AG20443 (cell line): ENCODE data around the gene NELFE.
"Not testable (repeated sequence)": the region's sequence is repeated elsewhere in the genome, so short reads cannot be mapped to it uniquely, and the experiment has no call there.

ENCODE experiments used
- DNase-seq: peaks from one replicate; pipeline ENCODE4 v3.0.0; 2012; ENCODE audit warnings: low spot score, mixed read lengths

Gene NELFE

DNA sequence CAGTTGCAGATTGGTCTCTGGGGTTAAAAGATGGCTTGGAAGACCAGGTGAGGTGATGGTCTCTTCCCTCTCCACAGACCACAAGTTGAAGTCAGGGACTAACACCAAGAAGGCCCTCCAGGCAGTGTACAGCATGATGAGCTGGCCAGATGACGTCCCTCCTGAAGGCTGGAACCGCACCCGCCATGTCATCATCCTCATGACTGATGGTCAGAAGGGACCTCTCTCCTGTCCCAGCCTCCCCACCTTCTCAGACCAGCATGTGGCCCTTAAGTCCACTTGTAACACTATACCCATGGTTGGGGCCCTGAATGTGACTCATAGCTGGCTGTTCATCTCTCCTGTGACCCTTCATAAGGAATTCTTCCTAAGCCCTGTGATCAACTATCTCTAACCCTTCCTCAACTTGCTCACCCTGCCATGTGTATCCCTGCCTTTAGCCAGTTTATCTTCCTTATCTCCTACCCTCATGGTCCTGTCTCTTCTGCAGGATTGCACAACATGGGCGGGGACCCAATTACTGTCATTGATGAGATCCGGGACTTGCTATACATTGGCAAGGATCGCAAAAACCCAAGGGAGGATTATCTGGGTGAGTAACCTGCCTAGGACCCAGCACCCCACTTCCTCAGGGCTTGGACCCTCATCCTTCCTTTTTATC, 9.9 kb downstream of the NELFE start:
- peak; percentile 36 for DNase-seq

DNA sequence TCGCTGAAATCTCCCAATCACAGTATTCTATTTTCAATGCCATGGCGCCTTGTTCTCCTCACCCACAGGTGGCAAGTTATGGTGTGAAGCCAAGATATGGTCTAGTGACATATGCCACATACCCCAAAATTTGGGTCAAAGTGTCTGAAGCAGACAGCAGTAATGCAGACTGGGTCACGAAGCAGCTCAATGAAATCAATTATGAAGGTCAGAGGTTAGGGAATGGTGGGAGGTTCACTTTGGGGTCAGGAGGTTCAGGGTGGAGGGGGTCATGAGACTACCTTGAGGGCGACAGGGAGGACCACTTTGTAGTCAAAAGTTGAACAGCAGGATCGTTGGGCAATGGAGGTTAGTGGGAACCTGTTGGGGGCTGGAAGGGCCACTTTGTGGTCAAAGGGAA, 10.5 kb downstream of the NELFE start:
- no peak for DNase-seq

DNA sequence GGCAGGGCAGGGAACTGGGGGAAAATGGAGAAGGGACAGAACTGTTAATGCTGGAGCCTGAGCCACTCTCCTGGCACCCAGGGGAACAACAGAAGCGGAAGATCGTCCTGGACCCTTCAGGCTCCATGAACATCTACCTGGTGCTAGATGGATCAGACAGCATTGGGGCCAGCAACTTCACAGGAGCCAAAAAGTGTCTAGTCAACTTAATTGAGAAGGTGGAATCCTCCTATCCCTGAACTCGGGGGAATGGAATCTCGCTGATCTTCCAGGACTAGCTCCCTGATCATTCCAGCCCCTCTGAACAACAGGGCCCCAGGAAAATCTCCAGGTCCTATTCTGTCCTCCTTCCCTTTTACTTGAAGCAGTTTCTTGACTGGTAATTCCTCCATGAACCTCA, 10.9 kb downstream of the NELFE start:
- DNase-seq = no peak

DNA sequence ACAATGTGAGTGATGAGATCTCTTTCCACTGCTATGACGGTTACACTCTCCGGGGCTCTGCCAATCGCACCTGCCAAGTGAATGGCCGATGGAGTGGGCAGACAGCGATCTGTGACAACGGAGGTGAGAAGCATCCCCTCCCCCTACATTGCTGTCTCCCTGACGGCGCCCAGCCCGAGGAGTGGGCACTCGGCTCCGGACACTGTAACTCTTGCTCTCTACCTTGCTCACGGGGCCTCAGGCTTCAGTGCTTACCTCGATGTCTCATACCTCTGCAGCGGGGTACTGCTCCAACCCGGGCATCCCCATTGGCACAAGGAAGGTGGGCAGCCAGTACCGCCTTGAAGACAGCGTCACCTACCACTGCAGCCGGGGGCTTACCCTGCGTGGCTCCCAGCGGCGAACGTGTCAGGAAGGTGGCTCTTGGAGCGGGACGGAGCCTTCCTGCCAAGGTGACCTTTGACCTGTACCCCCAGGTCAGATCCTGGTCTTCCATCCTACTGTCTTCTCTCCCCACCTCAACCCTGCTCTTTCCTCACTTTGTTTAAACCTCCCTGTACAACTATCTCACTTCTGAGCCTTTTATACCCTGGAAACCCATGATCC, 11.6 kb downstream of the NELFE start:
- no peak for DNase-seq

DNA sequence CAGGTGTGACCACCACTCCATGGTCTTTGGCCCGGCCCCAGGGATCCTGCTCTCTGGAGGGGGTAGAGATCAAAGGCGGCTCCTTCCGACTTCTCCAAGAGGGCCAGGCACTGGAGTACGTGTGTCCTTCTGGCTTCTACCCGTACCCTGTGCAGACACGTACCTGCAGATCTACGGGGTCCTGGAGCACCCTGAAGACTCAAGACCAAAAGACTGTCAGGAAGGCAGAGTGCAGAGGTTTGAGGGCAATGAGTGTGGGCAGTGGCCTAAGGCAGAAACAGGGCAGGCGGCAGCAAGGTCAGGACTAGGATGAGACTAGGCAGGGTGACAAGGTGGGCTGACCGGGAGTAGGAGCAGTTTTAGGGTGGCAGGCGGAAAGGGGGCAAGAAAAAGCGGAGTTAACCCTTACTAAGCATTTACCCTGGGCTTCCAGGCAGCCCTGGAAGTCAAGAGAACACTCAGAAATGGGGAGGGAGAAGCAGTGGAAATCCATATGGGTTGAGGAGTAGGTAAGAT, 12.3 kb downstream of the NELFE start:
- no peak for DNase-seq

DNA sequence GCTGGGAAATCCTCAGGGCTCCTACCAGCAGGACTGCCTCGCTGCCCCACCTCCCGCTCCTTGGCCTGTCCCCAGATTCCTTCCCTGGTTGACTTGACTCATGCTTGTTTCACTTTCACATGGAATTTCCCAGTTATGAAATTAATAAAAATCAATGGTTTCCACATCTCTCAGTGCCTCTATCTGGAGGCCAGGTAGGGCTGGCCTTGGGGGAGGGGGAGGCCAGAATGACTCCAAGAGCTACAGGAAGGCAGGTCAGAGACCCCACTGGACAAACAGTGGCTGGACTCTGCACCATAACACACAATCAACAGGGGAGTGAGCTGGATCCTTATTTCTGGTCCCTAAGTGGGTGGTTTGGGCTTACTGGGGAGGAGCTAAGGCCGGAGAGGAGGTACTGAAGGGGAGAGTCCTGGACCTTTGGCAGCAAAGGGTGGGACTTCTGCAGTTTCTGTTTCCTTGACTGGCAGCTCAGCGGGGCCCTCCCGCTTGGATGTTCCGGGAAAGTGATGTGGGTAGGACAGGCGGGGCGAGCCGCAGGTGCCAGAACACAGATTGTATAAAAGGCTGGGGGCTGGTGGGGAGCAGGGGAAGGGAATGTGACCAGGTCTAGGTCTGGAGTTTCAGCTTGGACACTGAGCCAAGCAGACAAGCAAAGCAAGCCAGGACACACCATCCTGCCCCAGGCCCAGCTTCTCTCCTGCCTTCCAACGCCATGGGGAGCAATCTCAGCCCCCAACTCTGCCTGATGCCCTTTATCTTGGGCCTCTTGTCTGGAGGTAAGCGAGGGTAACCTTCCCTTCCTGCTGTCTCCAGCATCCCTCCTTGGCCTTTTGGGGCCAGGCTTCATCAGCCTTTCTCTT, 13.0 kb downstream of the NELFE start, which contains the start of gene CFB:
Gene CFB (plus strand): TSS at position 589 of the 863 bp plus-strand sequence. CDS start 127 bp downstream, at position 716.
- peak; percentile 93 for DNase-seq

DNA sequence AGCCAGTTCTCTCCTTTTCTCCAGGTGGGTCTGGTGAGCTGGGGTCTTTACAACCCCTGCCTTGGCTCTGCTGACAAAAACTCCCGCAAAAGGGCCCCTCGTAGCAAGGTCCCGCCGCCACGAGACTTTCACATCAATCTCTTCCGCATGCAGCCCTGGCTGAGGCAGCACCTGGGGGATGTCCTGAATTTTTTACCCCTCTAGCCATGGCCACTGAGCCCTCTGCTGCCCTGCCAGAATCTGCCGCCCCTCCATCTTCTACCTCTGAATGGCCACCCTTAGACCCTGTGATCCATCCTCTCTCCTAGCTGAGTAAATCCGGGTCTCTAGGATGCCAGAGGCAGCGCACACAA, 13.6 kb downstream of the NELFE start:
- no peak for DNase-seq

DNA sequence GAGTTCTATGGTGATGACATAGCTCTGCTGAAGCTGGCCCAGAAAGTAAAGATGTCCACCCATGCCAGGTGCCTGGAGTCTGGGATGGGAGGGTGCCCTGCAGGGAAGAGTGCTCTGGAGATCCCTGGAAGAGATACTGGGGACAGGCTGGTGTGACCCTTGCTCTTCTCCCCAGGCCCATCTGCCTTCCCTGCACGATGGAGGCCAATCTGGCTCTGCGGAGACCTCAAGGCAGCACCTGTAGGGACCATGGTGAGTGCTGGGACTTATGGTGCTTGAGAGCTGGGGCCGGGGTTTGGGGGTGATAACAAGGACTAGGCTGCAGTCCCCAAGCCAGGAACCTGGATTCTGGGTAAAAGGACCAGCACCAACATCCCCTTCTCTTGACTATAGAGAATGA, 15.0 kb downstream of the NELFE start:
- DNase-seq = no peak

DNA sequence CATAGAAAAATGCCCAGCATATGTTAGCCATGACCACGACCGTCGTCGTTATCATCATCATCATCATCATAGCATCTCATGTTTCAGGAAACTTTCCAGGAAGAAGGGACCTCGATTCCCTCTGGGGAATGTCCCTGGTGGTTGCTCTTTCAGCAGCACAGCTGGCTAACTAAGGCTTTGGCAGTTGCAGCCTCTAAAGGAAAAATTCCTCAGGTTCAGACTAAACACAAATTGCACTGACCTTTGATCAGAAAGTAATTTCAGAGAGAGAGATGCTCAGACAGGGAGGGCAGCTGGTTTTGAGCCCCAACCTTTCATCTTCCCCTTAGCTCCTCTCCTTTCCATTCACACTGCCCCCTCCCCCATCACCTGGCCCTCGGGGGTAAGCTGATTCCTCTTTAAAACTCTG, 18.5 kb downstream of the NELFE start:
- DNase-seq = peak; percentile 25

DNA sequence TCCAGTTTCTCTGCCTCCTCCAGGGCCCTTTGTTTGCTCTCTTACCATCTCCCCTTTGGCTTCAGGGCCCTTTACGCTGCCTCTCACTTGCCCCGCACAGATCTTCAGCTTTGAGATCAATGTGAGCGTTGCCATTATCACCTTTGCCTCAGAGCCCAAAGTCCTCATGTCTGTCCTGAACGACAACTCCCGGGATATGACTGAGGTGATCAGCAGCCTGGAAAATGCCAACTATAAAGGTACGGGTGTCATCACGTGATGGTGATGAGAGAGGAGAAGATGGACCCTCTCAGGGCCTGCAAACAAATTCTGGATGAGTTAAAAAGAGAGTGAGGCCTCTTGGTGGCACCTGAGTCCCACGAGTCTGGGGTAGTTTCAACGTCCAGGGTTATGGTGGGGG, 22.9 kb downstream of the NELFE start:
- DNase-seq = no peak

DNA sequence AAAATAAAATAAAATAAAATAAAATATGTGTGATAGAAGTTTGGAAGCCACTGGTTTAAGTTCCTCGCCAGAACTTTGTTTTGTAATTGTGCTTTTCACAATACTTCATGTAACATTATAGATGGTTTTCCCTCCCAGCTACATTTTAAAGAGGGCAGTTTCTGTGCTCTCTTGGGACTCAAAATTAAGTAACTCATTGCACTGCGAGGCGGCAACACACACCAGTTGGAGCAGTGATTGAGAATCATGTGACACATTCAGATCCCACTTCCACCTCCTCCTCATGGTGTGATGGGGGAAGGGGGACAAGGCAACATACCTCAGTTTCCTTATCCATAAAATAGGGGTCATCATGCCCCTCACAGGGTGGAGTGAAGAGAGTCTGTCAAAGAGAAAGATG, 23.8 kb downstream of the NELFE start:
- no peak for DNase-seq

DNA sequence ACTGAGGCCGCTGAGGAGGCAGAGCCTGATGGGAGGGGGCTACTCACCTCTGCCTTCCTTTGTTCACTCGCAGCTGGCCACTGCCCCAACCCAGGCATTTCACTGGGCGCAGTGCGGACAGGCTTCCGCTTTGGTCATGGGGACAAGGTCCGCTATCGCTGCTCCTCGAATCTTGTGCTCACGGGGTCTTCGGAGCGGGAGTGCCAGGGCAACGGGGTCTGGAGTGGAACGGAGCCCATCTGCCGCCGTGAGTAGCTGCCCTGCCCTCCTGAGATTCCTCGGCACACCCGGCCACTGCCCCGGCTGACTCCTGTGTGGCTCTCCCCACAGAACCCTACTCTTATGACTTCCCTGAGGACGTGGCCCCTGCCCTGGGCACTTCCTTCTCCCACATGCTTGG, 25.2 kb downstream of the NELFE start:
- DNase-seq = no peak

DNA sequence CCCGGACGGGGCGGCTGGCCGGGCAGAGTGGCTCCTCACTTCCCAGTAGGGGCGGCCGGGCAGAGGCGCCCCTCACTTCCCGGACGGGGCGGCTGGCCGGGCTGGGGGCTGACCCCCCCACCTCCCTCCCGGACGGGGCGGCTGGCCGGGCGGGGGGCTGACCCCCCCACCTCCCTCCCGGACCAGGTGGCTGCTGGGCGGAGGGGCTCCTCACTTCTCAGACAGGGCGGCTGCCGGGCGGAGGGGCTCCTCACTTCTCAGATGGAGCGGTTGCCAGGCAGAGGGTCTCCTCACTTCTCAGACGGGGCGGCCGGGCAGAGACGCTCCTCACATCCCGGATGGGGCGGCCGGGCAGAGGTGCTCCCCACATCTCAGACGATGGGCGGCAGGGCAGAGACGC, 26.6 kb downstream of the NELFE start:
- not testable (repeated sequence) for DNase-seq

DNA sequence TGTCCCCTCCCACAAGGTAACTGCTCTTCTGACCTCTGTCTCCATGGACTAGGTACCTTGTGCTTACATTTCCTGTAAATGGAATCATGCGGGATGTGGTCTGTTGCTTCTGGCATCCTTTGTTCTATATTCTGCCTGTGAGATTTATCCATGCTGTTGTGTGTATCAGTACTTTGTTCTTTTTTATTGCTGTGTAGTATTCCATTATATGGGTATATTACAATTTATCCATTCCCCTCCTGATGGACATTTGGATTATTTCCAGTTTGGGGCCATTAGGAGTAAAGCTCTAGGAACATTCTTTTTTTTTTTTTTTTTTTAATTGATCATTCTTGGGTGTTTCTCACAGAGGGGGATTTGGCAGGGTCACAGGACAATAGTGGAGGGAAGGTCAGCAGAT, 27.8 kb downstream of the NELFE start:
- no peak for DNase-seq

DNA sequence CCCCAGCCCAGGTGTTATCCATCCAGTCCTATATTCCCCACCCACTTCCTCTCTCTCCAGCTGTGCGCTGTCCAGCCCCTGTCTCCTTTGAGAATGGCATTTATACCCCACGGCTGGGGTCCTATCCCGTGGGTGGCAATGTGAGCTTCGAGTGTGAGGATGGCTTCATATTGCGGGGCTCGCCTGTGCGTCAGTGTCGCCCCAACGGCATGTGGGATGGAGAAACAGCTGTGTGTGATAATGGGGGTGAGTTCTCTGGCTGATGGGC, 30.2 kb downstream of the NELFE start:
- DNase-seq = no peak

DNA sequence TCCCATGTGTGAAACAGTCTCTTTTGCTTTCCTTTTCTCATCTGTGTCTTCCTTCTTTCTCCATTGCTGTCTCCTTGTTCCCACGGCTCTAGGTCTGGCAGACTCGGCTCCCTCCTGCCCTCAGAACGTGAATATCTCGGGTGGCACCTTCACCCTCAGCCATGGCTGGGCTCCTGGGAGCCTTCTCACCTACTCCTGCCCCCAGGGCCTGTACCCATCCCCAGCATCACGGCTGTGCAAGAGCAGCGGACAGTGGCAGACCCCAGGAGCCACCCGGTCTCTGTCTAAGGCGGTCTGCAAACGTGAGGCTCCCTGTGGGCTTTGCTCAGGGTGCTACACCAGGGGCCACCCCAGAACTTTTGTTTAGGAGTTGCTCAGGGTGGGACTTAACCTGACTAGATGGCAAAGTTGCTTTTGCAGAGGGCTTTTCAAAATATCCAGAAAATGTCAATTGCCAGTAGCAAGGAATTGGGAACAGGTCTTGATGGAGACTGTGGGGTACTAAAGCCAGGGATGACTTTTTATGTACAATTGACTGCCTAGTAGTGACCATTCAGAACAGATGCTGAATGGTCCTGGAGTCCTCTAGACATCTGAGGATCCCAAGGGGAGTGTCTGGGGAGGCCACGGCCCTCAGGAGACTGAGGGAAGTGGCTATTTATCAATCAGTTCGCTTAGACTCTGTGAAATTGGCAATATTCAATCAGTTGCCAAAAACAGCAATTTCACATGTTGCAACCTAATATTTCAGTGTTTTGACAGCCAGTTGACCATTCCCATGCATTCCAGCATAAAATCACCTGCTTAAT, 30.7 kb downstream of the NELFE start:
- DNase-seq = no peak

DNA sequence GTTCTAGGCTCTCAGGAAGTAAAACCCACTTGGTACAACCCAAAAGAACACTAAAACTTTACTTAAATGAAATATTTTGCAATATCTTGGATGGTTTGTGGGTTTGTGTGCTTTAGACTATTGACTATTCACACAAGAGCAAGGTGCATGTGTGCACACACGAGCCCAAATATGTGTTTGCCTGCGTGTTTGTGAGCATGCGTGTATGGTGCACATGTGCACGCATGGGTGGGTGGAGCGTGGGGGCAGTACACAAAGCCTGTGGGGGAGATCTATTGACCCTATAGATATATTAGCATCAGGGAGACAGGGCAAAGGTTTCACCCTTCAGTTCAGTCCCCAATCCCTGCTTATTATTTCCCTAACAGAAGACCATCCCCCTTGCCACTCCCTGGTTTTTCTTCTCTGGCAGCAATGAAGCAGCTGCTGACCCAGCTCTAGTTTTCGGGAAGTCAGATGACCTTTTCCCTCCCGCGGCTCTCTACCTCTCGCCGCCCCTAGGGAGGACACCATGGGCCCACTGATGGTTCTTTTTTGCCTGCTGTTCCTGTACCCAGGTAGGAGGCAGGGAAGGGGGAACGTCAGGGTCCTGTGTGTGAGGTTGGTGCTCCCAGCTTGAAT, 31.4 kb downstream of the NELFE start, which contains the start of gene C2:
Gene C2 (plus strand): TSS at position 476 of the 621 bp plus-strand sequence. CDS start 36 bp downstream, at position 512.
- no peak for DNase-seq

DNA sequence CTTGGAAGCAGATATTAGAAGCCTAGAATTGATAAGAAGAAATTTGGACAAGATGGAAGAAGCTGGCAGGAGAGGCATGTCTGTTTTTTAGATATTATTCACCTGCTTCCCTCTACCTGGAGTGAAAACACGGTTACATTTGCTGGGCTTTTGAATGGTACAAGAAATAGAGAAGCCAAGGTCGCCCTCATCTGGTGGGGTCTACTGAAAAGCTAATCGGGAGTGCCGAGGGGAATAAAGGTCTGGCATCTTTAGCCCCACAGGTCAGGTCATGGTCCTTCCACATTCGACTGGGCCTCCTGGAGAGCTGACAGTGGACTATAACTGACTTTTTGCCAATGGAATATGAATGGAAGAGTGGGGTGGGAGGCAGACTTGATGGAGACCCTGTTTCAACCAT, 35.8 kb downstream of the NELFE start:
- no peak for DNase-seq

DNA sequence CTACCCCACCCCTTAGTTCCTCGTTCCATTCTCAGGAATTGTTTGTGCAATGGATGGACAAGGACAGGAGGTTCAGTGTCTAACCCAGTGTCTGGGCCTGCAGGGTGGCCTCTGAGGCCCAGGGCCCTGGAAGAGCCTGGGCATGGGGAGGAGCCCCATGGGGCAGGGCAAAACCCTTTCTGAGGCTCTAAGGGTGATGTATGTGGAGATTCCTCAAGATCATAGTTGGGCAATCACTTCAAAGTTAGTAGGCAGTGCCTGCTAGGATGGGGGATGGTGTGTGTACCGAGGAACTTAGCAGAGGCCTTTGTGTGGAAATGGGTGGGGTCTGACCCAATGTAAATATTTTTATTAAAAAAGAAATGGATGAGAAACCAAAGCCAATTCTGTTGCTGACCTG, 38.0 kb downstream of the NELFE start:
- DNase-seq = no peak

DNA sequence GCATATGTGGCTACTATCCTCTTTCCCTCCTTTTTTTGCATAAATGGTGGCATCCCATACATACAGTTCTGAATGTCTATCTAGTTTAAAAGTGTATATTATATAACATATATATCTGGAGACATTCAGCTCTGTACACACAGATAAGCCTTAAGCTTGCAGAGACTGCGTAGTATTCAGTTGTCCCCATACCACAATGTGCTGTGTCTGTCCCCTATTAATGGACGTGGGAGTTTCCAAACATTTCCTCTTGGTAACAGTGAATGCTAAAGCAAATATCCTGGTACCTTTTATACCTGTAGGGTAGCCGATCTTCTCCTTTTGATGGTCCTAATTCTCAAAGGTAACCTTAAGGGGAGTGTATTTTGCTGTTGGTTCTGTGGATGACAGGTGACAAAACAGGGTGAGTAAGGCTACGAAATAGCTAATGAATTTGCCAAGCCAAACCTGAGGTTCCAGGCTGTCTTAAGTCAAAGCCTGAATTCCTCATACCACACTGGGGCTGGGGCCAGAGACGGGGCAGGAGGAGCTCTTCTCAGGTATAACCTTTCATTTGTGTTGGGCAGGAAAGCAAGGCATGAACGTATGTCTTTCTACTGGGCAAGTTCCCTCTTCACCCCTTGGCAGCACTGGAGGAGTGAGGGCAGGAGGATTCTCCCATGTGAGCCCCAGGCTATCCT, 39.0 kb downstream of the NELFE start:
- no peak for DNase-seq

DNA sequence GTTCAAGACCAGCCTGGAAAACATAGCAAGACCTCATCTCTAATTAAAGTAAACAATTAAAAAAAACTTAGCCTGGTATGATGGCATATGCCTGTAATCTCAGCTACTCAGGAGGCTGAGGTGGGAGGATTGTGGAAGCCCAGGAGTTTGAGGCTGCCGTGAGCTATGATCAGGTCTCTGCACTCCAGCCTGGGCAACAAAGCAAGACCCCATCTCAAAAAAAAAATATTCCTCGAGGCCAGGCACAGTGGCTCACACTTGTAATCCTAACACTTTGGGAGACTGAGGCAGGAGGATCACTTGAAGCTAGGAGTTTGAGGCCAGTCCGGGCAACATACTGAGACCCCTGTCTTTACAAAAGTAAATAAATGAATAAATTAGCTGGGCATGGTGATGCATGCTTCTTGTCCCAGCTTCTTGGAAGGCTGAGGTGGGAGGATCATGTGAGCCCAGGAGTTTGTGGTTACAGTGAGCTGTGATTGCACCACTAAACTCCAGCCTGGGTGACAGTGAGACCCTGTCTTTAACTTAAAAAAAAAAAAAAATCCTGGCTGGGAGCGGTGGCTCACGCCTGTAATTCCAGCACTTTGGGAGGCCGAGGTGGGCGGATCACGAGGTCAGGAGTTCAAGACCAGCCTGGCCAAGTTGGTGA, 40.6 kb downstream of the NELFE start:
- no peak for DNase-seq
